ENCODE results near the gene OR56A3. TPM values are rescaled to one million over a fixed set of nuclear protein-coding genes. Genes with fewer than 3 reads are reported as not detected.

OR56A3 gene
- total RNA-seq, 1 donor from 2014 or later = not detected

DNA sequence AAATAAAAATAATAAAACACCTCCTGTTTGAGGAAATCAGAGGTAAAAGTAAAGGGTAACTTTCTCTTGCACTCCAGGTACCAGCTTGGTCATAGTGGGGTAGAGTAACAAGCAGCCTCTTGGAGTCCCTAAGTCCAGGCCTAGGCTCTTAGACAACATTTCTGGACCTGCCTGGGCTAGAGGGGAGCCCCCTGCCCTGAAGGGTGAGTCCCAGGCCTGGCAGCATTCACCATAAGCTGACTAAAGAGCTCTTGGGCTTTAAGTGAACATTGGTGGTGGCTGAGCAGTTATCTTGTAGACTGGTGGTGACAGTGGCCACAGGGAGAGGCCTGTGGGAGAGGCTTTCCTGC is 18.6 kb upstream of the OR56A3 start:
- ATAC-seq (ENCODE audit: low read depth) (no peak), DNase-seq (no peak)
- H3K4me1 Mint-ChIP-seq = no peaks in the 10 kb centered on the region
- no peak overlapping the region for H3K4me3 Mint-ChIP-seq
- H3K27me3 Mint-ChIP-seq = no peaks in the 10 kb centered on the region
- TF ChIP-seq, protein P1, sequence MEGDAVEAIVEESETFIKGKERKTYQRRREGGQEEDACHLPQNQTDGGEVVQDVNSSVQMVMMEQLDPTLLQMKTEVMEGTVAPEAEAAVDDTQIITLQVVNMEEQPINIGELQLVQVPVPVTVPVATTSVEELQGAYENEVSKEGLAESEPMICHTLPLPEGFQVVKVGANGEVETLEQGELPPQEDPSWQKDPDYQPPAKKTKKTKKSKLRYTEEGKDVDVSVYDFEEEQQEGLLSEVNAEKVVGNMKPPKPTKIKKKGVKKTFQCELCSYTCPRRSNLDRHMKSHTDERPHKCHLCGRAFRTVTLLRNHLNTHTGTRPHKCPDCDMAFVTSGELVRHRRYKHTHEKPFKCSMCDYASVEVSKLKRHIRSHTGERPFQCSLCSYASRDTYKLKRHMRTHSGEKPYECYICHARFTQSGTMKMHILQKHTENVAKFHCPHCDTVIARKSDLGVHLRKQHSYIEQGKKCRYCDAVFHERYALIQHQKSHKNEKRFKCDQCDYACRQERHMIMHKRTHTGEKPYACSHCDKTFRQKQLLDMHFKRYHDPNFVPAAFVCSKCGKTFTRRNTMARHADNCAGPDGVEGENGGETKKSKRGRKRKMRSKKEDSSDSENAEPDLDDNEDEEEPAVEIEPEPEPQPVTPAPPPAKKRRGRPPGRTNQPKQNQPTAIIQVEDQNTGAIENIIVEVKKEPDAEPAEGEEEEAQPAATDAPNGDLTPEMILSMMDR (IDR thresholded peaks at IDR 0.05) = no peak
- no peak overlapping the region for H3K27ac Mint-ChIP-seq
- no peaks in the 10 kb centered on the region for H3K36me3 Mint-ChIP-seq (ENCODE audit: low read depth)
- ChIA-PET POLR2A (no interaction called here), CTCF (no interaction called here)
- intact Hi-C loops (cut with micrococcal nuclease) = no loop called here
- peaks cover 26% of the 10 kb centered on the region for H3K9me3 Mint-ChIP-seq

DNA sequence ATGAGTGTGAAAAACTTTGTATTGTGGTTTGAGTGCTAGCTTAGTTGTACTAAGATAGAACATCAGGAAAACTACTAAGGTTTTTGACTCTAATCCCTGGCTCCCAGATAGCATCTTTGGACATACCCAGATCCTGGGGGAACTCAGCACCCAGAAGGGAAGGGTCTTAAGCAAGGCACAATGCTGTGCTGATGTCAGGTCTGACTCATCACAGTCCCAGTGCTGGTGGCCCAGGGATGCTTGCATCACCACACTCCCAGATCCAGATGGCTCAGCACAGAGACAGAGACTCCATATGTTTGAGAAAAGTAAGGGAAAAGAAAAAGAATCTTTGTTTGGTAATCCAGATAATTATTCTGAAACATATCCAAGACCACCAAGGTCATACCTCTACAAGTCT is 18.3 kb upstream of the OR56A3 start:
- Mint-ChIP-seq H3K27ac (no peak overlapping the region), H3K4me3 (no peak overlapping the region), H3K4me1 (no peaks in the 10 kb centered on the region), H3K36me3 (ENCODE audit: low read depth) (no peaks in the 10 kb centered on the region), H3K27me3 (no peaks in the 10 kb centered on the region), H3K9me3 (peaks cover 27% of the 10 kb centered on the region)
- DNase-seq (no peak), ATAC-seq (ENCODE audit: low read depth) (no peak)
- ChIA-PET POLR2A (no interaction called here), CTCF (no interaction called here)
- intact Hi-C loops (cut with micrococcal nuclease) = no loop called here
- TF ChIP-seq, protein P1 (IDR thresholded peaks at IDR 0.05) = no peak

DNA sequence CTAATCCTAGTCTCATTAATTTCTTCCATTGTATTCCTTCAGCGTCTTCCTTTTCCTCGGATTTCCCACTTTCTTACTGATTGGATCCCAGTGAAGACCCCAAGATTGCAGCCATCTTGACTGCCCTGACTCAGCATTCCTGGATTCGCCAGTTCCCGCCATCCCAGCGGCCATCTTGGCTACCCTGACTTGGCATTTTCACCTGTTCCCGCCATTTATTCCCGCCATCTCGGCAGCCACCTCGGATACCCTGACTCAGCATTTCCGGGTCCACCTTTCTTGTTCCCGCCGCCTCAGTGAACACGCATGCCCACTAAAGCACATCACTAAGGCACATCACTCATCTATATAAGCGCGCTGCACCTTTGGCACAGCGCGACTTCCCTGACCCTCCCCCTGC is 13.8 kb upstream of the OR56A3 start:
- Mint-ChIP-seq H3K4me1 (no peaks in the 10 kb centered on the region), H3K27ac (no peak overlapping the region), H3K9me3 (peaks cover 32% of the 10 kb centered on the region), H3K36me3 (ENCODE audit: low read depth) (no peaks in the 10 kb centered on the region), H3K27me3 (no peaks in the 10 kb centered on the region), H3K4me3 (no peak overlapping the region)
- ChIA-PET POLR2A (no interaction called here), CTCF (no interaction called here)
- ATAC-seq (ENCODE audit: low read depth) (no peak), DNase-seq (no peak)
- TF ChIP-seq, protein P1 (IDR thresholded peaks at IDR 0.05) = no peak
- intact Hi-C loops (cut with micrococcal nuclease) = no loop called here

DNA sequence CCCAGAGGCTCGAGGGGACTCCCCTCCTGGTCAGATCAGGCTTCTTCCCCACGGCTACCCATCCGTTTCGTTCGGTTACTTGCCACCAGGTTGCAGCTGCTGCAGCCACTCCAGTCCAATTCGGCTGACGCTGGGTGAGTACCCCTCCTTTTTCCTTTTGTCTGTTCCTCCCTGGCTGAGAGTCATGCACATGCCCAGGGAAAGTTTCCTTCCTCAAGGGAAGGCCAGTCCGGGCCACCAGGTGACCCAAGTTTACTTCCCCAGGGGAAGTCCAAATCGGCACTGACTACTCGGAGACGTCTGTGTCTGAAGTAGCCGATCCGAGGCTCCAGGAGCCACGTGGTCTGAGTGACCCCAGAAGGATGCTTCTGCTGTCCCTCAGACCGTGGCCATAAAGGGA is 13.2 kb upstream of the OR56A3 start:
- peaks cover 28% of the 10 kb centered on the region for H3K9me3 Mint-ChIP-seq
- no peaks in the 10 kb centered on the region for H3K4me1 Mint-ChIP-seq
- no peak overlapping the region for H3K27ac Mint-ChIP-seq
- no peaks in the 10 kb centered on the region for H3K27me3 Mint-ChIP-seq
- ChIA-PET POLR2A (no interaction called here), CTCF (no interaction called here)
- TF ChIP-seq, protein P1 (IDR thresholded peaks at IDR 0.05) = no peak
- ATAC-seq (ENCODE audit: low read depth) (no peak), DNase-seq (no peak)
- no peak overlapping the region for H3K4me3 Mint-ChIP-seq
- intact Hi-C loops (cut with micrococcal nuclease) = no loop called here
- H3K36me3 Mint-ChIP-seq (ENCODE audit: low read depth) = no peaks in the 10 kb centered on the region

DNA sequence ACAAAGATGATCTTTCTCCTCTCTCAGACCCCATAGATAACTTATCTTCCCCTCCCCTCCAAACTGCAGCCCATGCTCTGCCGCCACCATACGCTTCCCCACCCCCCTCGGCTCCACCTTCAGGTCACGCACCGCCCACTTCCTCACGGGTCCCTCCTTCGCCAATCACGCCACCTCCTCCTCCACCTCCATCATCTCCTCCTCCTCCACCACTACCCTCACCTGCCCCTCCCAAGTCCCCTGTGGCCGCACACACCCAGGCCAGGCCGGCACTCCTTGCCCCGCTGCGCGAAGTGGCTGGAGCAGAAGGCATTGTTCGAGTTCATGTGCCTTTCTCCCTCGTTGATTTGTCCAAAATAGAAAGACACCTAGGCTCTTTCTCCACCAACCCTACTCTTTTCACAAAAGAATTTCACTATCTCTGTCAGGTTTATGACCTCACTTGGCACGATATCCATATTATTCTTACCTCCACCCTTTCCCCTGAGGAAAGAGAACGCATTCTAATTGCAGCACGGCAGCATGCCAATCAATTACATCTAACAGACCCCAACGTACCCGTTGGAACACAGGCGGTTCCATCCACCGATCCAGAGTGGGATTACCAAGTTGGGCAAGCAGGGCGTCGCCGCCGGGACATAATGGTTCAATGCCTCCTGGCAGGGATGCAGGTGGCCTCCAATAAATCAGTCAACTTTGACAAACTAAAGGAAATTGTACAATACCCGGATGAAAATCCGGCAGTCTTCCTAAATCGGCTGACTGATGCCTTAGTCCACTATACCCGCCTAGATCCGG is 12.3 kb upstream of the OR56A3 start:
- DNase-seq (no peak), ATAC-seq (ENCODE audit: low read depth) (no peak)
- H3K27ac Mint-ChIP-seq = no peak overlapping the region
- ChIA-PET POLR2A (no interaction called here), CTCF (no interaction called here)
- H3K4me1 Mint-ChIP-seq = no peaks in the 10 kb centered on the region
- H3K4me3 Mint-ChIP-seq = no peak overlapping the region
- H3K36me3 Mint-ChIP-seq (ENCODE audit: low read depth) = no peaks in the 10 kb centered on the region
- no peaks in the 10 kb centered on the region for H3K27me3 Mint-ChIP-seq
- H3K9me3 Mint-ChIP-seq = peaks cover 20% of the 10 kb centered on the region
- TF ChIP-seq, protein P1 (IDR thresholded peaks at IDR 0.05) = no peak
- intact Hi-C loops (cut with micrococcal nuclease) = no loop called here

Data from activated B cell treated with CpG ODN at 0.5 μM for 24 hours (primary cell).